Activated CD4-positive, alpha-beta T cell treated with anti-CD3 and anti-CD28 coated beads, Interleukin-2, amount 10 ng/mL, durations not matched to agents 7 days and 5 days (primary cell): Measurements from ENCODE around the gene TRPM6. TPM values are rescaled to one million over a fixed set of nuclear protein-coding genes. Genes with fewer than 3 reads are reported as not detected.

Experiments used
- CTCF ChIA-PET: fragments of 350-600 bp; sonication (Branson Sonifier 250); formaldehyde crosslinking; loops from one replicate; lab custom pipeline; 2021; ENCODE audit warnings: antibody characterized with exemption; lab: Charles Lee
- POLR2A ChIA-PET: fragments of 350-600 bp; sonication (Branson Sonifier 250); formaldehyde crosslinking; loops from one replicate; lab custom pipeline; 2021; ENCODE audit warnings: antibody characterized with exemption; lab: Charles Lee
- DNase-seq: peaks from one replicate; pipeline ENCODE4 v3.0.0-alpha.2; 2020
- H3K27ac Mint-ChIP-seq: one replicate; pipeline ENCODE4 v1.8.0; 2021; ENCODE audit warnings: mild to moderate bottlenecking, moderate library complexity, mixed read lengths
- H3K27me3 Mint-ChIP-seq: one replicate; pipeline ENCODE4 v1.8.0; 2021; ENCODE audit warnings: mixed read lengths
- H3K36me3 Mint-ChIP-seq: one replicate; pipeline ENCODE4 v1.8.0; 2021; ENCODE audit warnings: low read depth, mixed read lengths
- H3K4me1 Mint-ChIP-seq: one replicate; pipeline ENCODE4 v1.8.0; 2021; ENCODE audit warnings: mixed read lengths
- H3K4me3 Mint-ChIP-seq: one replicate; pipeline ENCODE4 v1.8.0; 2021; ENCODE audit warnings: mild to moderate bottlenecking, moderate library complexity, mixed read lengths
- H3K9me3 Mint-ChIP-seq: one replicate; pipeline ENCODE4 v1.8.0; 2021; ENCODE audit warnings: mixed read lengths
- total RNA-seq, 2 experiments: library from RNA; stranded (reverse); gene quantifications; one replicate each; pipeline ENCODE4 v1.2.3, GENCODE V29; 2021

TRPM6 gene
- total RNA-seq, 2 experiments from 2014 or later, result not detected

DNA sequence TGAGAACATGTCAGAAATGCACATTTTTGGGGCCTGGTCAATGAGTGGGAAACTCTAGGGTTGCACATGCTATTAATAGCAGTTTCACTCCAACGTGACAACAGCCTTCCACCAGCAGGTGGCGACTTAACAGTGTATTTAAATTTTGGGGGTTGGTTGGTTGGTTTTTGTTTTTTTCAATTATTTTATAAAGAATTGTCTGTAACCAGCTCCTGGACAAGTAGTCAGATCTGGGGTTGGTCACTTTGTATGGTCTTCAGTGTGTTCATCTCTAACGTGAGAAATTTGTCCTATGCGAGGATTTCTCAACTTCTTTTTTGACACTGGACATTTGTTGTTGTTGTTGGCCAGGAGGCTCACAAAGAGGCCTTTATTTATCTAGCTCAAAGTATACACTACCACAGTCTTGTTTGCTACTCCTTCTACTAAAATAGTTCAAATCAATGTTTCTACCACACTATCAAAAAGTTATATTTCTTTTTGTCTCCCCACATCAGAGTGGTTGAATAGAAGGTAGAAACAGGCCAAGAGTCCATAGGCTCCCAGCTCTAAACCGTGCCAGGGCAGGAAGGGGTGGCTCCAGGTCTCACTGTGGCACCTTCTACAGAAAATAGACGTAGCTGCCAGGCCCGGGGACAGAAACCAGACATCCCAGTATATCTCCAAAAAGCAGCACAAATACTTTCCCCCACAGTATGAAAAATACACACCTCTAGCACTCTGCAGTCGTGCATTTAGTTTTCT, 110.4 kb downstream of the TRPM6 start:
- CTCF ChIA-PET, result interaction anchor here (1.5 kb wide), 2 partner anchors 9 to 179 kb away, joined by 3 to 4 read pairs; no protein-coding TSS in a partner anchor
- peak; percentile 78 for DNase-seq
- peaks cover 7% of the 10 kb centered on the region for H3K27me3 Mint-ChIP-seq
- POLR2A ChIA-PET, result no interaction called here
- H3K9me3 Mint-ChIP-seq, result no peaks in the 10 kb centered on the region
- no peaks in the 10 kb centered on the region for H3K36me3 Mint-ChIP-seq
- H3K4me1 Mint-ChIP-seq, result no peaks in the 10 kb centered on the region
- H3K4me3 Mint-ChIP-seq, result no peak overlapping the region
- H3K27ac Mint-ChIP-seq, result no peak overlapping the region

DNA sequence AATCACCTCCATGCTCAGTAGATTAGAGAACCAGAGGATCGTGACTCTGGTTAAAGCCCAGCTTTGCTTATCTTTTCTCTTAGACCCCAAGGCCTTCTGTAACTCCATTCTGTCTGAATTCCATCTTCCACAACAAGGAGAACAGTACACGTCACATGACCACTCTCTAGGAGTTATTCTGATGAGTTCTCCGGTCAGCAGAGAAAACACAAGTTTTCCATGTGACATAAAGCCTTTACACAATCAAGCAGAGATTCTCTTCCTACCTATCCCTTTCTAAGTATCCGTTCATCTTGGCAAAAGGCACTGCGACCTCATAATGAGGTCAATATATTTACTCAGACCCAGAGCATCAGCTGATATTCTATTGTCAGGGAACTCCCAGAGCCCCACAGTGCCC, 112.3 kb downstream of the TRPM6 start:
- ChIA-PET CTCF (interaction anchor here (1.1 to 2.1 kb wide), 4 partner anchors 13 to 253 kb away, joined by 3 to 7 read pairs (median 4); partner anchors contain the start of gene CARNMT1), POLR2A (no interaction called here)
- no peak for DNase-seq
- peaks cover 3% of the 10 kb centered on the region for H3K4me1 Mint-ChIP-seq
- no peaks in the 10 kb centered on the region for H3K9me3 Mint-ChIP-seq
- H3K27ac Mint-ChIP-seq, result no peak overlapping the region
- H3K36me3 Mint-ChIP-seq, result no peaks in the 10 kb centered on the region
- peaks cover 10% of the 10 kb centered on the region for H3K27me3 Mint-ChIP-seq
- no peak overlapping the region for H3K4me3 Mint-ChIP-seq

GRCh38 chr9:74773886-74774479, 113.7 kb downstream of the TRPM6 start:
- POLR2A ChIA-PET, result interaction anchor here (0.6 kb wide), 1 partner anchor 815 kb away, joined by 3 read pairs; no protein-coding TSS in a partner anchor

DNA sequence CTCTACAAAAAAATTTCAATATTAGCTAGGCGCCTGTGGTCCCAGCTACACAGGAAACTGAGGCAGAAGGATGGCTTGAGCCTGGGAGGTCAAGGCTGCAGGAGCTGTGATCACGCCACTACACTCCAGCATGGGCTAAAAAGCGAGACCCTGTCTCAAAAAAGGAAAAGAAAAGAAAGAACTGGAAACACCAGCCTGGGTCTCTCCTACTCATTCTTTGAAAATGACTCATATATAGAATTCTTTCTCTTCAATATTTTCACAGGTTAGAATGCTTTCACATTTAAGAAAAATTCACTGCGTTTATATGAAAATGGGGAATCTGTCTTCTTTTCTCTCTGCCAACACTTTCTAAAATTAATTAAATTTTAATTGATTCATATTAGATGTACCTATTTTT, 115.6 kb downstream of the TRPM6 start:
- ChIA-PET POLR2A (no interaction called here), CTCF (interaction anchor here (0.9 to 1.1 kb wide), 2 partner anchors 18 to 256 kb away, joined by 3 read pairs; partner anchors contain the start of gene CARNMT1)
- Mint-ChIP-seq H3K4me3 (no peak overlapping the region), H3K27ac (no peak overlapping the region), H3K36me3 (no peaks in the 10 kb centered on the region), H3K27me3 (peaks cover 17% of the 10 kb centered on the region), H3K4me1 (peaks cover 3% of the 10 kb centered on the region), H3K9me3 (no peaks in the 10 kb centered on the region)
- no peak for DNase-seq

More at GRCh38 chr9:74773886-74774479, 113.7 kb downstream of the TRPM6 start:
- Mint-ChIP-seq H3K36me3 (no peaks in the 10 kb centered on the region), H3K27ac (no peak overlapping the region), H3K4me3 (no peak overlapping the region), H3K4me1 (peaks cover 3% of the 10 kb centered on the region), H3K9me3 (no peaks in the 10 kb centered on the region), H3K27me3 (peaks cover 10% of the 10 kb centered on the region)
- CTCF ChIA-PET, result interaction anchor here (0.6 to 2.1 kb wide), 12 partner anchors 12 to 314 kb away, joined by 3 to 7 read pairs (median 4); partner anchors contain the start of genes CARNMT1 and NMRK1
- peak; percentile 77 for DNase-seq

- peaks cover 3% of the 10 kb centered on the region for H3K4me1 Mint-ChIP-seq
- ChIA-PET CTCF (interaction anchor here (1.1 kb wide), 1 partner anchor 18 kb away, joined by 3 read pairs; no protein-coding TSS in a partner anchor), POLR2A (no interaction called here)
- no peak overlapping the region for H3K27ac Mint-ChIP-seq
- no peak for DNase-seq
- no peaks in the 10 kb centered on the region for H3K36me3 Mint-ChIP-seq
- no peak overlapping the region for H3K4me3 Mint-ChIP-seq
- no peaks in the 10 kb centered on the region for H3K9me3 Mint-ChIP-seq
- H3K27me3 Mint-ChIP-seq, result peaks cover 17% of the 10 kb centered on the region
These were observed 116.0 kb downstream of the TRPM6 start for GRCh38 chr9:74771672-74772071.

GRCh38 chr9:74771262-74771585, 116.5 kb downstream of the TRPM6 start:
- peaks cover 17% of the 10 kb centered on the region for H3K27me3 Mint-ChIP-seq
- H3K4me1 Mint-ChIP-seq, result peaks cover 3% of the 10 kb centered on the region
- POLR2A ChIA-PET, result no interaction called here
- no peak overlapping the region for H3K27ac Mint-ChIP-seq
- CTCF ChIA-PET, result interaction anchor here (1.0 kb wide), 1 partner anchor 181 kb away, joined by 3 read pairs; the partner anchor contains the start of gene C9orf40
- no peak for DNase-seq
- H3K9me3 Mint-ChIP-seq, result no peaks in the 10 kb centered on the region
- no peak overlapping the region for H3K4me3 Mint-ChIP-seq
- H3K36me3 Mint-ChIP-seq, result no peaks in the 10 kb centered on the region

DNA sequence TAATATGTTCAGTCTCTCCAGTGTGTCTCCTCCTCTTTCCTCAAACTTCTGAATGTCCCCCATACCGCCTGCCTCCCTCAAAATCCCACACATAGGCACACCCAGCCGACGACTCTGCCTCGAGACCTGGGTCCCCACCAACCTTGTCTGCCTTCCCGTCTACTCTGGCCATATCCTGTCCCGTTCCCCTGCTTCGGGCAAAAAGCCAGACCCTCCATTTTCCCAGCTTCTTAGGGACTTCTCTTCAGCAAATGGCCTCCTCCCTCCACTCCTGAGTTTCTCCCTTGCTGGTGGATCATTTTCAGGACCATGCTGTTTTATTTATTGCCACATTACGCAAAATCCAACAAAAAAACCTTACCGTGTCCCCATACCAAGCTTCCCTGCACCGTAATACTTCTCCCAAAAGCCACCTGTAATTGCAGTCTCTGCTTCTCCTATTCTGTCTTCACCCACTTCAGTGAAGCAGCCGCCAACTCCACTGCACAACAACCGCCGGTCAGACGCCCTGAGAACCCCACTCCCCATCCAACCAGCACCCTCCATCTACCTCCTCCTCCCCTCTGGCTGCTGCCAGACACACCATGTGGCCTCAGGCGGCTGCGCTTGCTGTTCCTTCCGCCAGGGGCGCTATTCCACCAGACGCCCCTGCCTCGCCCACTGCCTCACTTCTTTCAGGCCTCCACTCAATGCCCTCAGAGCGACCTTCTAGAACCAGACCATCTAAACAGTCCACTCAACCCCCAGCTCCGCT, 117.0 kb downstream of the TRPM6 start:
- no peak overlapping the region for H3K4me3 Mint-ChIP-seq
- CTCF ChIA-PET, result interaction anchor here (0.6 to 1.0 kb wide), 3 partner anchors 41 to 243 kb away, joined by 3 read pairs; partner anchors contain the start of gene C9orf40

DNA sequence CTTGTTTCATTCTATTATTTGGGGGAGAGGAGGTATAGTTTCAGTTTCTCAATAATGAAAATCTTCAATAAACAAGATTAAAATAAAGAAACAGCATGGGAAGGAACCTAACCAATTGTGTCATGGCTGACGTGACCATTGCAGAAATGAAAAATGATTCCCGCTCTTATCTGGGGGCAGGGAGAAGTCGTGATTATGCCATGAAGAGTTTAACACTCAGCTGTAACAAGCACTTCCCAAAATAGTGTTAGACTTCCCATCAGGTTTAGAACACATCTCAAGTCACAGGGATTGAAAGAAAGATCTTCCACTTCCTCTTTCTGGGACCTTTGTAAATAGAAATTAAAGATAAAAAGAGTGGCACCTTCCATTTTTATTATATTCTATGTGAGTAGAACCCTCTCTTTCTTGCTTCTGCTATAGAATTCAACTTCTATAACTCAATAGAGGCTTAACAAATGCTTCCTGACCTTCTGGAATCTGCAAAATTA, 122.2 kb downstream of the TRPM6 start:
- Mint-ChIP-seq H3K4me1 (no peaks in the 10 kb centered on the region), H3K4me3 (no peak overlapping the region), H3K27me3 (peaks cover 16% of the 10 kb centered on the region), H3K36me3 (no peaks in the 10 kb centered on the region), H3K9me3 (no peaks in the 10 kb centered on the region), H3K27ac (no peak overlapping the region)
- ChIA-PET POLR2A (no interaction called here), CTCF (no interaction called here)
- DNase-seq, result no peak

More for the DNA sequence above, 117.0 kb downstream of the TRPM6 start:
- Mint-ChIP-seq H3K4me1 (peaks cover 3% of the 10 kb centered on the region), H3K27ac (no peak overlapping the region), H3K27me3 (peaks cover 17% of the 10 kb centered on the region), H3K36me3 (no peaks in the 10 kb centered on the region), H3K9me3 (no peaks in the 10 kb centered on the region)
- DNase-seq, result peak; percentile 33
- POLR2A ChIA-PET, result no interaction called here

DNA sequence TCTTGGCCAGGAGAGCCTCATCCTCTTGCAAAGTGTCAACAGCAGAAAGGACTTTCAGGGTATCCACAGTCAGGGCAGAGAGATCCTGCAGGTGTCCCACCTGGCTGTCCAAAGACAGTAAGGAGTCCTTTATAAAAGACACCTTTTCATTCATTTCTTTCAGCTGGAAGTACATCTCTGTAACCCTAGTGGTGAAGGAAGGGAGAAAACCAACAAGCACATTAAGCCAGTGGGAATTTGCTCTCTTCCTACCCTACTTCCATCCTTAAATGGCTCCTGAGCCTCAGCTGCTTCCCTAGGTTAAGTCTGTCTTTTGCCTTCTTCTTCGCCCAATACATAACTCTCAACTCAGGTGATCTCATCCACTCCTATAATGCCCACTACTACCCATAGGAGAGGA, 124.8 kb downstream of the TRPM6 start:
- H3K4me1 Mint-ChIP-seq, result no peaks in the 10 kb centered on the region
- H3K27ac Mint-ChIP-seq, result no peak overlapping the region
- H3K36me3 Mint-ChIP-seq, result no peaks in the 10 kb centered on the region
- H3K9me3 Mint-ChIP-seq, result no peaks in the 10 kb centered on the region
- ChIA-PET CTCF (interaction anchor here (1.7 kb wide), 1 partner anchor 12 kb away, joined by 5 read pairs; no protein-coding TSS in a partner anchor), POLR2A (no interaction called here)
- no peak overlapping the region for H3K4me3 Mint-ChIP-seq
- peaks cover 6% of the 10 kb centered on the region for H3K27me3 Mint-ChIP-seq
- no peak for DNase-seq

DNA sequence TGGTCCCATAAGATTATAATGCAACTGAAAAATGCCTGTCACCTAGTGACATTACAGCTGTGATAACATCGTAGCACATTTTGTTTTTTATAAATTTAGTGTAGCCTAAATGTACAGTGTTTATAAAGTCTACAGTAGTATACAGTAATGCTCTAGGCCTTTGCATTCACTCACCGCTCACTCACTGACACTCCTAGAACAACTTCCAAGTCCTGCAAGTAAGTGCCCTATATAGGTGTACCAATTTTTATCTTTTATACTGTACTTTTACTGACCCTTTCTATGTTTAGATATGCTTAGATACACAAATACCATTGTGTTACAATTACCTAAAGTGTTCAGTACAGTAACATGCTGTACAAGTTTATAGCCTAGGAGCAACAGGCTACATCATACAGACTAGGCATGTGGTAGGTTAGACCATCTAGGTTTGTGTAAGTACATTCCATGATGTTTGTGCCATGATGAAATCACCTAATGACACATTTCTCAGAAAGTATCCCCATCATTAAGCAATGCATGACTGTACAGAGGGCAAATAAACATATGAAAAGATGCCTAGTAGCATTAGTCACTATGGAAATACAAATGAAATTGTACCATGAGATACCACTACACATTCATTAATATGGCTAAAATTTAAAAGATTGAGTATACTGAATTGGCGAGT, 127.6 kb downstream of the TRPM6 start:
- H3K4me3 Mint-ChIP-seq, result no peak overlapping the region
- no peaks in the 10 kb centered on the region for H3K4me1 Mint-ChIP-seq
- H3K27ac Mint-ChIP-seq, result no peak overlapping the region
- ChIA-PET POLR2A (no interaction called here), CTCF (no interaction called here)
- H3K36me3 Mint-ChIP-seq, result no peaks in the 10 kb centered on the region
- no peaks in the 10 kb centered on the region for H3K9me3 Mint-ChIP-seq
- no peak for DNase-seq
- peaks cover 5% of the 10 kb centered on the region for H3K27me3 Mint-ChIP-seq

GRCh38 chr9:74755999-74756398, 131.7 kb downstream of the TRPM6 start:
- Mint-ChIP-seq H3K27ac (no peak overlapping the region), H3K27me3 (no peaks in the 10 kb centered on the region), H3K36me3 (no peaks in the 10 kb centered on the region), H3K9me3 (no peaks in the 10 kb centered on the region), H3K4me1 (no peaks in the 10 kb centered on the region), H3K4me3 (no peak overlapping the region)
- CTCF ChIA-PET, result no interaction called here
- no peak for DNase-seq
- POLR2A ChIA-PET, result no interaction called here

DNA sequence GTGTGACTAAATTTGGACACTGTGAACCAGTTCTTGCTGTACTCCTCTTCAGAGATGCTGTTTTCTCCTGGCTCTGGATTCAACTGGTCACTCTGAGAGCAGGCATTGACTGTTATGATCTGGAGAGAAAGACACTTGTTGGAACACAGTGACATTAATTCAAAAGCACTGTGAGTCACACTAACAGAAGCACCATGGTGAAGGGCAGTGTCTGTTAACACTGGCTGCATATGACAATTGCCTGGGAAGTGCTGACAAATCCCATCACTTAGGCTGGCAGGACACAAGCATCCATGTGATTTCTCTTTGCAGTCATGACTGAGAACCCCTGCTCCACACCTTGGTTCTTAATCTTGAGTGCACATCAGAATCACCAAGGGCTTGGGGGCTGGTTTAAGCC, 132.4 kb downstream of the TRPM6 start:
- H3K4me1 Mint-ChIP-seq, result no peaks in the 10 kb centered on the region
- no peaks in the 10 kb centered on the region for H3K36me3 Mint-ChIP-seq
- H3K27me3 Mint-ChIP-seq, result no peaks in the 10 kb centered on the region
- H3K9me3 Mint-ChIP-seq, result no peaks in the 10 kb centered on the region
- CTCF ChIA-PET, result no interaction called here
- DNase-seq, result no peak
- POLR2A ChIA-PET, result no interaction called here
- no peak overlapping the region for H3K27ac Mint-ChIP-seq
- H3K4me3 Mint-ChIP-seq, result no peak overlapping the region
